HFFc6 (cell line): Measurements from ENCODE around the gene KCNQ1. TPM values are rescaled to one million over a fixed set of nuclear protein-coding genes. Genes with fewer than 3 reads are reported as not detected.

ENCODE experiments used
- DNase-seq: peaks from one replicate; pipeline ENCODE4 v3.0.0-alpha.2; 2018
- H3K27ac Mint-ChIP-seq: 2 replicates; pipeline ENCODE4 v1.8.0; 2020; ENCODE audit warnings: mild to moderate bottlenecking, mixed read lengths
- H3K27me3 Mint-ChIP-seq: 2 replicates; pipeline ENCODE4 v1.8.0; 2021; ENCODE audit warnings: mild to moderate bottlenecking, moderate library complexity, mixed read lengths; ENCODE audit not compliant: insufficient read depth
- H3K36me3 Mint-ChIP-seq: 2 replicates; pipeline ENCODE4 v1.8.0; 2021; ENCODE audit warnings: low read depth, mixed read lengths
- H3K4me1 Mint-ChIP-seq: 2 replicates; pipeline ENCODE4 v1.8.0; 2020; ENCODE audit warnings: low read depth, mixed read lengths
- H3K4me3 Mint-ChIP-seq: 2 replicates; pipeline ENCODE4 v1.8.0; 2020; ENCODE audit warnings: mild to moderate bottlenecking, moderate library complexity, mixed read lengths
- H3K9me3 Mint-ChIP-seq: 2 replicates; pipeline ENCODE4 v1.8.0; 2020; ENCODE audit warnings: mild to moderate bottlenecking, mixed read lengths
- CTCF ChIP-seq: fragments of 200-600 bp; sonication (generic); IDR thresholded peaks from 2 replicates; pipeline ENCODE4 v1.5.0; 2021; ENCODE audit warnings: antibody characterized with exemption, mild to moderate bottlenecking
- total RNA-seq, 6 experiments: library from RNA; stranded (reverse); fragmentation: NEBNext Ultra II Directional; extraction: Animal tissue kit (Norgen Biotek cat#: 25700); gene quantifications; 2 replicates in 1 of 6; 3 replicates in 5 of 6; pipeline ENCODE4 v1.2.3, GENCODE V29; 2021

The KCNQ1 gene
- total RNA-seq, 6 experiments from 2014 or later: not detected

DNA sequence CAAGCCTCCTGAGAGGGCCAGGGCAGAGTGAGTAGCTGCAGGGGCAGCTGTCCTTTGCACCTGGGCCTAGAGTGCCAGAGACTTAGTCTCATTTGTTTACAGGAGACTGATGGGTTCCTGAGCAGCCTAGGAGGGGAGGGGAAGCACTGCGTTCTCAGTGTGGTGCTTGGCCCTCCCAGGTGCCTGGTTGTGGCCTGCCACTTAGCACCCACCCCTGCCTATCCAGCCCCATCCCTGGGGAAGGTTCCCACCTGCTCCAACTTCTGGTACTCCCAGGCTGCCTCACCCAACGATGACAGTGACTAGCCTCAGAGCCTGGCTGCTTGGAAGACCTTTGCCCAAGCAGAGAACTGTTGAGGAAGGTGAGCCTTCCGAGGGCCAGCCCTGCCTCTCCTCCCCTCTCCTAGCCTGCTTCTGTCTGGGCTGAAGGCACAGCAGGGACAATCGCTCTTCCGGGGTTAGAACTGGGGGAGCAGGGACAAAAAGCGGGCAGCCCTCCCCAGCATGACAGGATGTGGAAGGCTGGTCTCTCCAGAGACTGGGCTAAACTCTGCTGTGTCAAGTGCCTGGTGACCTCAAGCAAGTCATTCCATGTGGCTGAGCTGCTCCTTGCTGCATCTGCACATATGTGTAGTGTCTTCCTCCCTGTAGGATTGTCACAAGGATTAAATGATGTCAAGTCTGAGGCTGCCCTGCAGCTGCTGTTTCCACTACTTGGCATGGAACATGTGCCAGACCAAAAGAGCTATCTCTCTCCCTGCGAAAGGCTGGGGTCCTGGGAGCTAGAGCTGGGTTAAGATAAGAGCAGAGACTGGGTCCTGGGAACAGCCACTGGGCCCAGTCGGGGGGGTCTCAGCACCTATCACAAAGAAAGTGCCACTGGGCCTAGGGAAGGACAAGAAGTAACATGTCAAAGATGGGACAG lies 245.1 kb downstream of the KCNQ1 start:
- no peak overlapping the region for H3K4me3 Mint-ChIP-seq
- H3K27me3 Mint-ChIP-seq: peaks cover 17% of the 10 kb centered on the region
- DNase-seq: no peak
- H3K4me1 Mint-ChIP-seq: no peaks in the 10 kb centered on the region; the same call in 1 of the 2 replicates
- no peak overlapping the region; the same call in 1 of the 2 replicates for H3K27ac Mint-ChIP-seq
- no peaks in the 10 kb centered on the region for H3K36me3 Mint-ChIP-seq
- no peak for TF ChIP-seq CTCF
- H3K9me3 Mint-ChIP-seq: no peaks in the 10 kb centered on the region

GRCh38 chr11:2690596-2691354 lies 246.0 kb downstream of the KCNQ1 start:
- Mint-ChIP-seq H3K9me3 (no peaks in the 10 kb centered on the region), H3K4me3 (no peak overlapping the region), H3K27ac (no peak overlapping the region), H3K4me1 (peaks cover 7% of the 10 kb centered on the region), H3K27me3 (peaks cover 11% of the 10 kb centered on the region), H3K36me3 (no peaks in the 10 kb centered on the region)
- TF ChIP-seq CTCF: no peak
- no peak for DNase-seq

- H3K4me1 Mint-ChIP-seq: peaks cover 13% of the 10 kb centered on the region
- DNase-seq: no peak
- no peaks in the 10 kb centered on the region for H3K9me3 Mint-ChIP-seq
- H3K27me3 Mint-ChIP-seq: peaks cover 11% of the 10 kb centered on the region
- H3K27ac Mint-ChIP-seq: no peak overlapping the region
- H3K4me3 Mint-ChIP-seq: no peak overlapping the region
- no peak for TF ChIP-seq CTCF
- no peaks in the 10 kb centered on the region for H3K36me3 Mint-ChIP-seq
These were observed 246.6 kb downstream of the KCNQ1 start for GRCh38 chr11:2691355-2691761.

DNA sequence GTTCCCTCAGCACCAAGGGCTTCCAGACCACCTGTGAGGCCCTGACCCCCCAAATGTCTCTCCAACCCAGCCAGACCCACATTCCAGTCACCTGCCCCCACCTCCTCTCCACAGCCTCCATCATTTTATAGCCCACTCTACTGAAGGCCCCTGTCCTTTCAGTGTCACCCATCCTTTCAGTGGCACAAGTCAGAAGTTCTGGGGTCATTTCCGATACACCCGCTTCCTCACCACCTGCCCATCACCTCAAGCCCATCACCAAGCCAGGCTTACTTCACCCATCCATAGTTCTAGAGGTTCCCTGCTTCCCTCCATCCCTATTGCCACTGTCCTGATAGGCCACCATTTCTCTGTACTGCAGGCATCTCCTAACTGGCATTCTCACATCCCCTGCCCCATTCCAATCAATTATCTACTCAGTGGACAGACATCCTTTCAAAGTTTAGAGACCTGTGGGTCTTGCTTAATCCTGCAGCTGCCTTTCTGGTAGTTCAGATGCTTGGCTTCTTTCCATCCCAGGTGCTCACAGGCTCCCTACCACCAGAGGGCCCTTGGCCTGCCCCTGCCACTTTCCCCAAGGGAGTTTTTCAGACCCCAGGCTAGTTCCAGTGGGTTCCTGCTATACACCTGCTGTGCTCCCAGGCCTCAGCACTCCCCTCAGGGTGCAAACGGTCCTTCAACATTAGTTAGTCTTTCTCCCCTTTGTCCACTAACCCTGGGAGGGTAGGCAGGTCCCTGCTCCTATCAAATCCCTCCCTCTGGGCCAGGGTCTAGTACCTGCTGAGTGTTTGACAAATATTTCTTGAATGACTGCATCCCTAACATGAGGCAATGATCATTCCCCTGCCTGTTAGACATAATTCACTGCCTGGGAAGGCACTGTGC lies 247.4 kb downstream of the KCNQ1 start:
- no peaks in the 10 kb centered on the region for H3K36me3 Mint-ChIP-seq
- DNase-seq: no peak
- H3K9me3 Mint-ChIP-seq: no peaks in the 10 kb centered on the region
- peaks cover 11% of the 10 kb centered on the region for H3K27me3 Mint-ChIP-seq
- H3K4me1 Mint-ChIP-seq: peaks cover 22% of the 10 kb centered on the region
- H3K27ac Mint-ChIP-seq: 0 out of 2 replicates have a peak overlapping the region, but pooled peaks have one; percentile 3
- H3K4me3 Mint-ChIP-seq: no peak overlapping the region
- TF ChIP-seq CTCF: peak; percentile 43; the same call in 1 of the 2 replicates
